SU-DHL-6 (cell line): ENCODE measurements around the gene HECTD1.

Experiments
- H2AFZ ChIP-seq: fragments of 200-600 bp; sonication (generic); 2 replicates; pipeline ENCODE4 v1.6.1; 2014; ENCODE audit warnings: low read depth, mild to moderate bottlenecking, moderate library complexity, mixed read lengths, antibody characterized with exemption, low read length; ENCODE audit not compliant: severe bottlenecking
- H3F3A ChIP-seq: fragments of 200-600 bp; shearing (Covaris generic); 2 replicates; pipeline ENCODE4 v1.6.0; 2016; ENCODE audit warnings: antibody characterized with exemption, mild to moderate bottlenecking; ENCODE audit not compliant: insufficient read depth
- H3K27ac ChIP-seq: fragments of 200-600 bp; sonication (generic); 2 replicates; pipeline ENCODE4 v1.5.1; 2016; ENCODE audit warnings: low read depth, mild to moderate bottlenecking, low read length, moderate library complexity, mixed read lengths
- H3K27me3 ChIP-seq: fragments of 200-600 bp; sonication (generic), shearing (Covaris generic); 2 replicates; pipeline ENCODE4 v1.6.0; 2014; ENCODE audit warnings: mild to moderate bottlenecking, low read length
- H3K36me3 ChIP-seq: fragments of 200-600 bp; sonication (generic); 2 replicates; pipeline ENCODE4 v1.6.1; 2014; ENCODE audit warnings: mild to moderate bottlenecking, low read length, mixed read lengths
- H3K4me2 ChIP-seq: fragments of 300-600, 200-600 bp; shearing (Covaris generic), sonication (generic); 2 replicates; pipeline ENCODE4 v1.6.0; 2014; ENCODE audit warnings: low read length, low read depth, mild to moderate bottlenecking; ENCODE audit not compliant: poor library complexity, severe bottlenecking
- H3K4me3 ChIP-seq: fragments of 200-600 bp; sonication (generic); 2 replicates; pipeline ENCODE4 v1.5.1; 2014; ENCODE audit warnings: antibody characterized with exemption, low read length, mild to moderate bottlenecking, mixed read lengths; ENCODE audit not compliant: insufficient read depth, poor library complexity, severe bottlenecking
- H3K79me2 ChIP-seq: fragments of 200-600 bp; sonication (generic); 2 replicates; pipeline ENCODE4 v1.6.1; 2014; ENCODE audit warnings: mild to moderate bottlenecking, low read length, moderate library complexity; ENCODE audit not compliant: insufficient read depth
- H3K9ac ChIP-seq: fragments of 200-600 bp; sonication (generic); 2 replicates; pipeline ENCODE4 v1.7.0; 2014; ENCODE audit warnings: mild to moderate bottlenecking, low read length
- H3K9me2 ChIP-seq: fragments of 200-600 bp; sonication (generic); replicated peaks from 2 replicates; pipeline ENCODE4 v1.6.1; 2014; ENCODE audit warnings: low read length; ENCODE audit not compliant: insufficient read depth
- H3K9me3 ChIP-seq: fragments of 200-600 bp; sonication (generic); 2 replicates; pipeline ENCODE4 v1.6.1; 2014; ENCODE audit warnings: low read length, mixed read lengths; ENCODE audit not compliant: insufficient read depth
- H4K20me1 ChIP-seq: fragments of 200-600 bp; sonication (generic); 2 replicates; pipeline ENCODE4 v1.6.1; 2014; ENCODE audit warnings: low read depth, mild to moderate bottlenecking, antibody characterized with exemption, low read length, moderate library complexity, mixed read lengths
- CTCF ChIP-seq: fragments of 200-600 bp; sonication (generic); IDR thresholded peaks from one replicate; pipeline ENCODE4 v1.5.1; 2017; ENCODE audit warnings: antibody characterized with exemption, mild to moderate bottlenecking, low read length, moderate library complexity; ENCODE audit not compliant: insufficient read depth, poor library complexity, severe bottlenecking
- EZH2phosphoT487 ChIP-seq: fragments of 200-600 bp; sonication (generic), shearing (Covaris generic); conservative IDR thresholded peaks from 2 replicates; pipeline ENCODE4 v1.6.1; 2018; ENCODE audit warnings: mild to moderate bottlenecking, antibody characterized with exemption, low read length, moderate library complexity, mixed read lengths

Gene HECTD1

GRCh38 chr14:31209605-31210004, 2.0 kb upstream of the HECTD1 start:
- H3K9me3 ChIP-seq: no peaks in the 10 kb centered on the region
- H3K79me2 ChIP-seq: peaks cover 26% of the 10 kb centered on the region
- H3K9me2 ChIP-seq: no peaks in the 10 kb centered on the region
- no peak overlapping the region for H3K4me3 ChIP-seq
- H3K4me2 ChIP-seq: no peak overlapping the region
- peaks cover 6% of the 10 kb centered on the region for H4K20me1 ChIP-seq
- TF ChIP-seq CTCF (no peak), EZH2phosphoT487 (no peak)
- H3K27ac ChIP-seq: no peak overlapping the region
- no peaks in the 10 kb centered on the region for H3K27me3 ChIP-seq
- peaks cover 24% of the 10 kb centered on the region for H3F3A ChIP-seq
- no peak overlapping the region for H3K9ac ChIP-seq
- H3K36me3 ChIP-seq: peaks cover 7% of the 10 kb centered on the region; the same call in 1 of the 2 replicates
- H2AFZ ChIP-seq: no peak overlapping the region

DNA sequence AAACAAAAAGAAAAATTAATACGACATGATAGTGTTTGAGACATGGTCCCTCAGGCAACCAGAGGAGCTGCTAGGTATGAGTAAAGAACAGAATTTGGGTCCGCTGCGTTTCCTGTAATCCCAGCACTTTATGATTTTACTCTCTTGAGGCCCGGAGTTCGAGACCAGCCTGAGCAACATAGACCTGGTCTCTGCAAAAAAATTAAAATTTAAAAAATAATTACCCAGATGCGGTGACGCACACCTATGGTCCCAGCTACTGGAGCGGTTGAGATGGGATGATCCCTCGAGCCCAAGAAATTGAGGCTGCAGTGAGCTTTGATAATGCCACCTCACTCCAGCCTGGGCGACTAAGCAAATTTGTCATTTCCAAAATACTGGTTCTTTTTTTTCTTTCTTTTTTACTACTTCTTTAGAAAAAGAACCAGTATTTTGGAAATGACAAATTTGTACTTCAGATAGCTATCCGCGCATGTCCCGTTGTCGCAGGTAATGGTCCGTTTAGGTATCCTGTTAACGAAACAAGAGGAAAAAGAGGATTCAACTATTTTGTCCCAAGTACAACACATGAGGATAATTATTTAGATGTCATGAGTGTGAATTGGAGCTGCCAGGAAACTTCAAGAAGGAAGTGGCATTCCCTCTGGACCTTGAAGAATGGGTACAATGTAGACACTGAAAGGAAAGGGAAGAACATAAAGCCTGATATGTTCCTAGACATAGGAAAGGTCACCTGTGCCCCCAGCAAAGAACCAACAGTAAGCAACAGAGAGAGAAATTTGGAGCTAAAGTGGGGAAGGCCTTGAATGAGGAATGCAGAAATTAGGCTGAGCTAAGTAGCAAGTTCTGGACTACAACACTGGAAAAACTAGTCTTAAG, 1.2 kb upstream of the HECTD1 start:
- Histone ChIP-seq H3K36me3 (peaks cover 11% of the 10 kb centered on the region; the same call in 1 of the 2 replicates), H3K79me2 (peaks cover 34% of the 10 kb centered on the region), H3K9me2 (no peaks in the 10 kb centered on the region), H3K27ac (peak overlapping the region; percentile 93), H3K9ac (peak overlapping the region; percentile 95), H3K27me3 (no peaks in the 10 kb centered on the region), H2AFZ (peak overlapping the region; percentile 76), H4K20me1 (peaks cover 6% of the 10 kb centered on the region), H3K4me2 (peak overlapping the region; percentile 99), H3F3A (peaks cover 24% of the 10 kb centered on the region), H3K4me3 (peak overlapping the region; percentile 64), H3K9me3 (no peaks in the 10 kb centered on the region)
- TF ChIP-seq CTCF (no peak), EZH2phosphoT487 (no peak)

DNA sequence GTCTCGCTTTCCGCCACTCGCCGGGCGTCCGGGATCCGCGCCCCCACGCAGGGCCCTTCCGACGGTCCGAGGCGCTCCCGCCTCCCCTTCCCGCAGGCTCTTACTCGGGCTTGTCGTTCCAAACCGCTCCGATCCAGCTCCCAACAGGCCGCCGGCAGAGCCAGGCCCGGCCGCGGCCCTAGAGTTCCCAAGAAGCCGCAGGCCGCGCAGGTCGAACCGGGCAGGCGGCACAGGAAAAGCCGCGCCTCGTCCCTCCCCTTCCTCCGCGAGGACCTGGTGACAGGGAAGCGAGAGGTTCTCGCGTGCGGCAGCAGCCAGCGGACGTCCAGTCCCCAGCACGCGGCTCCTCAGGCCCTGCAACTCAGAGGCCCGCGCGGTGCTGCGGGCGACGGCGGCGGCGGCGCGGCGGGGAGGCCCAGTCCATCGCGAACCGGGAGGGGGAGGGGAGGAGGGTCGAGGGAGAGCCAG, 272 bp downstream of the HECTD1 start:
- Histone ChIP-seq H4K20me1 (peaks cover 6% of the 10 kb centered on the region), H3K79me2 (peaks cover 44% of the 10 kb centered on the region), H3K9me2 (no peaks in the 10 kb centered on the region), H3K36me3 (peaks cover 16% of the 10 kb centered on the region; the same call in 1 of the 2 replicates), H3K9ac (peak overlapping the region; percentile 95), H3K9me3 (no peaks in the 10 kb centered on the region), H2AFZ (peak overlapping the region; percentile 86), H3K27me3 (no peaks in the 10 kb centered on the region), H3F3A (peaks cover 24% of the 10 kb centered on the region), H3K4me3 (peak overlapping the region; percentile 64), H3K27ac (peak overlapping the region; percentile 93), H3K4me2 (peak overlapping the region; percentile 99)
- TF ChIP-seq EZH2phosphoT487 (no peak), CTCF (no peak)
